ENCODE results near the gene TEKT5.
A peak's percentile ranks its signal among the peaks of the same experiment; 100 is the strongest.

TEKT5 gene

DNA sequence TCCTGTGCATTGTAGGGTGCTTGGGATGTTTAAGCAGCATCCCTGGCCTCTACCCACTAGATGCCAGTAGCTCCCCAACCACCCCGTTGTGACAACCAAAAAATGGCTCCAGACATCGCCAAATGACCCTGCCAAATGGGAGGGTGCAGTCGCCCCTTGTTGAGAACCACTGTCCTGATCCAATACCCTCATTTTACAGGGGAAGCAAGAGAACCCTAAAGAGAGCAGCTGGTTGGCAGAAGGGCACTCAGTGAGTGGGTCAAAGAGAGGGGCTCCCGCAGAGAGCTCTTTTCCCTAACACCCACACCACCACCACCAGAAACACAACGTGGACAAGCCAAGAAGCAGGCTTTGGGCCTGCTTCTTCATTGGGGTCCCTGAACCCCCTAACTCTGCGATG, 18.4 kb downstream of the TEKT5 start:
- Histone ChIP-seq H2BK15ac (ENCODE audit: low read length) (no peak overlapping the region), H3K36me3 (replicated peaks in 1 of 2; ENCODE audit: control insufficient read depth in 2 of 2, insufficient read depth in 2 of 2, low read length in 2 of 2) (no peaks in the 10 kb centered on the region), H3K4me1 (ENCODE audit: control insufficient read depth in 2 of 2, insufficient read depth in 1 of 2, low read depth in 1 of 2, low read length in 2 of 2) (peaks cover 4 to 6% of the 10 kb centered on the region in 2 donors), H3K14ac (ENCODE audit: low read length) (no peak overlapping the region), H3K79me1 (ENCODE audit: low read depth, low read length) (no peaks in the 10 kb centered on the region), H3K9ac (ENCODE audit: low read depth, low read length, poor library complexity) (no peak overlapping the region), H3K4me3 (ENCODE audit: low read length in 2 of 2) (no peak overlapping the region), H3K27me3 (ENCODE audit: control insufficient read depth in 3 of 3, insufficient read depth in 3 of 3, low read depth in 1 of 3, low read length in 3 of 3) (peaks cover 0 to 9% (median 0%) of the 10 kb centered on the region in 3 experiments), H3K4me2 (ENCODE audit: insufficient read depth, low read length, poor library complexity, severe bottlenecking) (no peak overlapping the region), H3K4ac (ENCODE audit: low read length) (no peak overlapping the region), H3K18ac (ENCODE audit: low read length) (no peak overlapping the region), H2BK120ac (ENCODE audit: low read depth, low read length) (no peak overlapping the region), H3K27ac (replicated peaks; ENCODE audit: low read length) (no peak overlapping the region), H2BK5ac (ENCODE audit: low read length) (no peak overlapping the region), H2AK5ac (ENCODE audit: low read depth, low read length) (no peak overlapping the region), H2BK12ac (ENCODE audit: low read length) (no peak overlapping the region), H3K9me3 (replicated peaks in 1 of 2; ENCODE audit: control insufficient read depth in 2 of 2, insufficient read depth in 1 of 2, low read depth in 1 of 2, low read length in 2 of 2) (peaks cover 0 to 2% of the 10 kb centered on the region in 2 donors), H4K91ac (ENCODE audit: low read depth, low read length, poor library complexity) (no peak overlapping the region), H3K23ac (ENCODE audit: low read depth, low read length, poor library complexity) (no peak overlapping the region), H4K8ac (ENCODE audit: low read depth, low read length) (no peak overlapping the region), H2AFZ (ENCODE audit: low read length) (no peak overlapping the region)
- WGBS, 2 donors (ENCODE audit: extremely low coverage in 2 of 2, insufficient read length in 2 of 2, insufficient replicate concordance in 1 of 2): no CpG with 5 or more reads among the region's 6 CpGs
- no peak for DNase-seq (ENCODE audit: low spot score)

DNA sequence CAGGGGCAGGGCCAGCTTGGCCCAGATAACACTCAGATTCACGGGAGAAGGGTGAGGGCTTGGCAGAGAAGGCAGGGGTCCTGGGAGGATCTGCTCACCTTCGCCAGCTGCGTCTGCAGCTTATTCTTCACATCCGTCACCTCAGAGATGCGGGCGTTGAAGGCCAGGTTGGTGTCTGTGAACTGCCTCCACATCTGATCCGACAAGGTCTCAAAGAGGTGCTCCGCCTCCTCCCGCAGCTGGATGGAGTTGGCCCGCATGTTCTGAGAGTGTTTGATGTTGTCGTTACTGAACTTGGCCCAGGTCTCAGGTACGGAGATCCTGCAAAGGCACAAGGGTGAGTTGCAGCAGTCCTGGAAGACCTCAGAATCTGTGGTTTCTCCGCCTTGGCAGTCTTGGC, 18.9 kb downstream of the TEKT5 start:
- WGBS, 2 donors (ENCODE audit: extremely low coverage in 2 of 2, insufficient read length in 2 of 2, insufficient replicate concordance in 1 of 2): no CpG with 5 or more reads among the region's 13 CpGs
- H4K91ac ChIP-seq (ENCODE audit: low read depth, low read length, poor library complexity): no peak overlapping the region

DNA sequence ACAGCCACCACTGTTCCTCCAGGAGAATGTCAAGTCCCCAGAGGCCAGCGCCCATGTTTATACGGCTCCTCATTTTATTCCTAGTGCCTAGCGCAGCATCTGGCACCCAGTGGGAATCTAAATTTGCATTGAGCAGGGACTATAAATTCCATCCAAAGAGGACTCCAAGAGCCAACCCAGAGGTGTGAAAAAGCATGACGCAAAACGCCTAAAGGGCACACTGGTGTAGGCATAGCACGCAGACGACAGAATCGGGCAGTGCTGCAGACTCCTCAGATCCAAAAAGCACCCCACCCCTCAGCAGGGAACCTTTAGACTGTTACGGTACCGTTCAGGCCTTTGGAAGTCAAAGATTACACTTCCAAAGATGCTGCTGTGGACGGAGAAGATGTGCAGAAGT, 19.5 kb downstream of the TEKT5 start:
- DNase-seq (ENCODE audit: low spot score): no peak
- no CpG with 5 or more reads among the region's 11 CpGs for WGBS, 2 donors (ENCODE audit: extremely low coverage in 2 of 2, insufficient read length in 2 of 2, insufficient replicate concordance in 1 of 2)

More for the DNA sequence above, 18.9 kb downstream of the TEKT5 start:
- no peak overlapping the region for H3K23ac ChIP-seq (ENCODE audit: low read depth, low read length, poor library complexity)
- H3K36me3 ChIP-seq (replicated peaks in 1 of 2; ENCODE audit: control insufficient read depth in 2 of 2, insufficient read depth in 2 of 2, low read length in 2 of 2): no peaks in the 10 kb centered on the region
- H2BK12ac ChIP-seq (ENCODE audit: low read length): no peak overlapping the region
- H3K4ac ChIP-seq (ENCODE audit: low read length): no peak overlapping the region
- no peak overlapping the region for H4K8ac ChIP-seq (ENCODE audit: low read depth, low read length)
- no peaks in the 10 kb centered on the region for H3K79me1 ChIP-seq (ENCODE audit: low read depth, low read length)
- H3K9me3 ChIP-seq (replicated peaks in 1 of 2; ENCODE audit: control insufficient read depth in 2 of 2, insufficient read depth in 1 of 2, low read depth in 1 of 2, low read length in 2 of 2): peaks cover 0 to 2% of the 10 kb centered on the region in 2 donors
- peaks cover 4 to 6% of the 10 kb centered on the region in 2 donors for H3K4me1 ChIP-seq (ENCODE audit: control insufficient read depth in 2 of 2, insufficient read depth in 1 of 2, low read depth in 1 of 2, low read length in 2 of 2)
- H2AK5ac ChIP-seq (ENCODE audit: low read depth, low read length): peak overlapping the region; percentile 57
- H2BK15ac ChIP-seq (ENCODE audit: low read length): peak overlapping the region; percentile 86
- H3K9ac ChIP-seq (ENCODE audit: low read depth, low read length, poor library complexity): no peak overlapping the region
- DNase-seq (ENCODE audit: low spot score): no peak
- H2BK120ac ChIP-seq (ENCODE audit: low read depth, low read length): no peak overlapping the region
- H3K18ac ChIP-seq (ENCODE audit: low read length): peak overlapping the region; percentile 57
- H3K4me2 ChIP-seq (ENCODE audit: insufficient read depth, low read length, poor library complexity, severe bottlenecking): no peak overlapping the region
- H3K14ac ChIP-seq (ENCODE audit: low read length): no peak overlapping the region
- no peak overlapping the region for H2BK5ac ChIP-seq (ENCODE audit: low read length)
- H3K4me3 ChIP-seq (ENCODE audit: low read length in 2 of 2): no peak overlapping the region
- peaks cover 0 to 9% (median 0%) of the 10 kb centered on the region in 3 experiments for H3K27me3 ChIP-seq (ENCODE audit: control insufficient read depth in 3 of 3, insufficient read depth in 3 of 3, low read depth in 1 of 3, low read length in 3 of 3)
- no peak overlapping the region for H3K27ac ChIP-seq (replicated peaks; ENCODE audit: low read length)
- H2AFZ ChIP-seq (ENCODE audit: low read length): no peak overlapping the region

DNA sequence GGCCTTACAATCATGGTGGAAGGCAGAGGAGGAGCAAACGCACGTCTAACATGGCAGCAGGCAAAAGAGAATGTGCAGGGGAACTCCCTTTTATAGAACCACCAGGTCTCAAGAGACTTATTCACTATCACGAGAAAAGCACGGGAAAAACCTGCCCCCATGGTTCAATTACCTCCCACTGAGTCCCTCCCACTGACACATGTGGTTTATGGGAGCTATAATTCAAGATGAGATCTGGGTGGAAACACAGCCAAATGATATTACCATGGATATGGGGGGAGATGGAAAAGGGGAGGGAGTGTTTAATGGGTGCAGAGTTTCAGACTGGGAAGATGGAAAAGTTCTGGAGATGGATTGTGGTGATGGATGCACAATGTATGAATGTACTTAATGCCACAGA, 23.0 kb downstream of the TEKT5 start:
- H3K4me2 ChIP-seq (ENCODE audit: insufficient read depth, low read length, poor library complexity, severe bottlenecking): no peak overlapping the region
- peaks cover 0 to 9% (median 0%) of the 10 kb centered on the region in 3 experiments for H3K27me3 ChIP-seq (ENCODE audit: control insufficient read depth in 3 of 3, insufficient read depth in 3 of 3, low read depth in 1 of 3, low read length in 3 of 3)
- no peaks in the 10 kb centered on the region for H3K79me1 ChIP-seq (ENCODE audit: low read depth, low read length)
- no peak overlapping the region for H3K4me3 ChIP-seq (ENCODE audit: low read length in 2 of 2)
- H4K91ac ChIP-seq (ENCODE audit: low read depth, low read length, poor library complexity): no peak overlapping the region
- H3K9me3 ChIP-seq (replicated peaks in 1 of 2; ENCODE audit: control insufficient read depth in 2 of 2, insufficient read depth in 1 of 2, low read depth in 1 of 2, low read length in 2 of 2): no peaks in the 10 kb centered on the region
- H2BK15ac ChIP-seq (ENCODE audit: low read length): no peak overlapping the region
- H3K14ac ChIP-seq (ENCODE audit: low read length): no peak overlapping the region
- H2BK120ac ChIP-seq (ENCODE audit: low read depth, low read length): no peak overlapping the region
- H3K27ac ChIP-seq (replicated peaks; ENCODE audit: low read length): no peak overlapping the region
- no peak for DNase-seq (ENCODE audit: low spot score)
- no CpG with 5 or more reads among the region's 4 CpGs for WGBS, 2 donors (ENCODE audit: extremely low coverage in 2 of 2, insufficient read length in 2 of 2, insufficient replicate concordance in 1 of 2)
- H2BK12ac ChIP-seq (ENCODE audit: low read length): no peak overlapping the region
- no peak overlapping the region for H3K23ac ChIP-seq (ENCODE audit: low read depth, low read length, poor library complexity)
- H3K18ac ChIP-seq (ENCODE audit: low read length): no peak overlapping the region
- H3K4me1 ChIP-seq (ENCODE audit: control insufficient read depth in 2 of 2, insufficient read depth in 1 of 2, low read depth in 1 of 2, low read length in 2 of 2): no peaks in the 10 kb centered on the region
- H2AFZ ChIP-seq (ENCODE audit: low read length): no peak overlapping the region
- no peak overlapping the region for H4K8ac ChIP-seq (ENCODE audit: low read depth, low read length)
- no peak overlapping the region for H3K4ac ChIP-seq (ENCODE audit: low read length)
- no peaks in the 10 kb centered on the region for H3K36me3 ChIP-seq (replicated peaks in 1 of 2; ENCODE audit: control insufficient read depth in 2 of 2, insufficient read depth in 2 of 2, low read length in 2 of 2)
- H2AK5ac ChIP-seq (ENCODE audit: low read depth, low read length): no peak overlapping the region
- H3K9ac ChIP-seq (ENCODE audit: low read depth, low read length, poor library complexity): no peak overlapping the region
- no peak overlapping the region for H2BK5ac ChIP-seq (ENCODE audit: low read length)

More for the DNA sequence above, 19.5 kb downstream of the TEKT5 start:
- Histone ChIP-seq H3K9me3 (replicated peaks in 1 of 2; ENCODE audit: control insufficient read depth in 2 of 2, insufficient read depth in 1 of 2, low read depth in 1 of 2, low read length in 2 of 2) (peaks cover 0 to 2% of the 10 kb centered on the region in 2 donors), H2BK15ac (ENCODE audit: low read length) (no peak overlapping the region), H3K14ac (ENCODE audit: low read length) (no peak overlapping the region), H2BK5ac (ENCODE audit: low read length) (no peak overlapping the region), H3K79me1 (ENCODE audit: low read depth, low read length) (no peaks in the 10 kb centered on the region), H3K36me3 (replicated peaks in 1 of 2; ENCODE audit: control insufficient read depth in 2 of 2, insufficient read depth in 2 of 2, low read length in 2 of 2) (no peaks in the 10 kb centered on the region), H4K91ac (ENCODE audit: low read depth, low read length, poor library complexity) (no peak overlapping the region), H3K4me2 (ENCODE audit: insufficient read depth, low read length, poor library complexity, severe bottlenecking) (no peak overlapping the region), H3K4me3 (ENCODE audit: low read length in 2 of 2) (no peak overlapping the region), H2AFZ (ENCODE audit: low read length) (no peak overlapping the region), H2BK12ac (ENCODE audit: low read length) (no peak overlapping the region), H3K23ac (ENCODE audit: low read depth, low read length, poor library complexity) (no peak overlapping the region), H3K4me1 (ENCODE audit: control insufficient read depth in 2 of 2, insufficient read depth in 1 of 2, low read depth in 1 of 2, low read length in 2 of 2) (peaks cover 4 to 6% of the 10 kb centered on the region in 2 donors), H2BK120ac (ENCODE audit: low read depth, low read length) (no peak overlapping the region), H3K27ac (replicated peaks; ENCODE audit: low read length) (no peak overlapping the region), H3K27me3 (ENCODE audit: control insufficient read depth in 3 of 3, insufficient read depth in 3 of 3, low read depth in 1 of 3, low read length in 3 of 3) (peaks cover 0 to 9% (median 0%) of the 10 kb centered on the region in 3 experiments), H4K8ac (ENCODE audit: low read depth, low read length) (no peak overlapping the region), H2AK5ac (ENCODE audit: low read depth, low read length) (peak overlapping the region; percentile 32), H3K9ac (ENCODE audit: low read depth, low read length, poor library complexity) (no peak overlapping the region), H3K18ac (ENCODE audit: low read length) (no peak overlapping the region), H3K4ac (ENCODE audit: low read length) (no peak overlapping the region)
